Choroid plexus epithelial cell (primary cell): ENCODE results near the gene PIK3C2A.

Source experiments
- DNase-seq: peaks from one replicate; pipeline ENCODE4 v3.0.0-alpha.2; 2010; ENCODE audit warnings: low read depth
- H3K4me3 ChIP-seq: 2 replicates; pipeline ENCODE4 v1.5.1; 2011; ENCODE audit warnings: low read depth, mild to moderate bottlenecking, control low read depth, low read length, moderate library complexity
- TF ChIP-seq, protein P1 (sequence below): conservative IDR thresholded peaks from 2 replicates; pipeline ENCODE4 v1.5.1; 2011; ENCODE audit warnings: low read depth, mild to moderate bottlenecking, control low read depth, inconsistent platforms, low read length, moderate library complexity

The PIK3C2A gene

DNA sequence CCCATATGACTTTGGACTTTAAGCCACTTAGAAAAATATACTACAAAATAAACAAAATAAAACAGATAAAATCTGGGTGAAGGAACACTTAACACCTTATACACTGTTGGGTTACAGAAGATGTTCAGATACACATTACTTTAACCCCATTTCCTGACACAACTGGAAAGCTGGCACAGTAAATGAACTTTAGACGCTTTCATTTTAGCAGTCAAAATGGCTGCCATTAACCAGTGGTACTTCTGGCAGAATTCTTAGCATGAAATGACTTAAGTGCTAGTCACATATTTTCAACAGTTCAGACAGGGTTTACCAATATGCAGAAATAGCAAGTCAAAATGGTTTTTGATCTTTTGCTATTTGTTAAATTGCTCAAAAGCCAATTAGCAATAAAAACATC lies 37.9 kb downstream of the PIK3C2A start:
- TF ChIP-seq, protein P1, sequence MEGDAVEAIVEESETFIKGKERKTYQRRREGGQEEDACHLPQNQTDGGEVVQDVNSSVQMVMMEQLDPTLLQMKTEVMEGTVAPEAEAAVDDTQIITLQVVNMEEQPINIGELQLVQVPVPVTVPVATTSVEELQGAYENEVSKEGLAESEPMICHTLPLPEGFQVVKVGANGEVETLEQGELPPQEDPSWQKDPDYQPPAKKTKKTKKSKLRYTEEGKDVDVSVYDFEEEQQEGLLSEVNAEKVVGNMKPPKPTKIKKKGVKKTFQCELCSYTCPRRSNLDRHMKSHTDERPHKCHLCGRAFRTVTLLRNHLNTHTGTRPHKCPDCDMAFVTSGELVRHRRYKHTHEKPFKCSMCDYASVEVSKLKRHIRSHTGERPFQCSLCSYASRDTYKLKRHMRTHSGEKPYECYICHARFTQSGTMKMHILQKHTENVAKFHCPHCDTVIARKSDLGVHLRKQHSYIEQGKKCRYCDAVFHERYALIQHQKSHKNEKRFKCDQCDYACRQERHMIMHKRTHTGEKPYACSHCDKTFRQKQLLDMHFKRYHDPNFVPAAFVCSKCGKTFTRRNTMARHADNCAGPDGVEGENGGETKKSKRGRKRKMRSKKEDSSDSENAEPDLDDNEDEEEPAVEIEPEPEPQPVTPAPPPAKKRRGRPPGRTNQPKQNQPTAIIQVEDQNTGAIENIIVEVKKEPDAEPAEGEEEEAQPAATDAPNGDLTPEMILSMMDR, result no peak
- no peak for DNase-seq
- H3K4me3 ChIP-seq, result no peak overlapping the region

DNA sequence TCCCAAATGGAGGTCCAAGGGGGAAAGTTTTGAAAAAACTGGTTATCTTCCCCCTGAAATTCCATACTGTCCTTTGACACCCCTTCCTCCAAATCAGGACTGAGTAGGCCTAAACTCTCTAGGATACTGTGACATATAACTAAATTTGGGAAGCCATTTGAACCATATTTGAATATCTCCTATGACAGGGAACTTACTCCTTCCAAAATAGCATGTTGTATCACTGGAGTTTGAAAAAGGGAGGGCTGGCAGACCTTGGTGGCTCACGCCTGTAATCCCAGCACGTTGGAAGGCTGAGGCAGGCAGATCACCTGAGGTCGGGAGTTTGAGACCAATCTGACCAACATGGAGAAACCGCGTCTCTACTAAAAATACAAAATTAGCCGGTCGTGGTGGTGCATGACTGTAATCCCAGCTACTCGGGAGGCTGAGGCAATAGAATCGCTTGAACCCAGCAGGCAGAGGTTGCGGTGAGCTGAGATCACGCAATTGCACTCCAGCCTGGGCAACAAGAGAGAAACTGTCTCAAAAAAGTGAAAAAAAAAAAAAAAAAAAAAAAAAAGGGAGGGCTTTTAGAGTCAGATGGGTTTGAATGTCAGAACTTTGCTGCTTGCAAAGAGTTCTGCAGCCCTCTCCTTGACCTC lies 42.4 kb downstream of the PIK3C2A start:
- DNase-seq, result no peak
- no peak overlapping the region for H3K4me3 ChIP-seq
- TF ChIP-seq, protein P1, result no peak

DNA sequence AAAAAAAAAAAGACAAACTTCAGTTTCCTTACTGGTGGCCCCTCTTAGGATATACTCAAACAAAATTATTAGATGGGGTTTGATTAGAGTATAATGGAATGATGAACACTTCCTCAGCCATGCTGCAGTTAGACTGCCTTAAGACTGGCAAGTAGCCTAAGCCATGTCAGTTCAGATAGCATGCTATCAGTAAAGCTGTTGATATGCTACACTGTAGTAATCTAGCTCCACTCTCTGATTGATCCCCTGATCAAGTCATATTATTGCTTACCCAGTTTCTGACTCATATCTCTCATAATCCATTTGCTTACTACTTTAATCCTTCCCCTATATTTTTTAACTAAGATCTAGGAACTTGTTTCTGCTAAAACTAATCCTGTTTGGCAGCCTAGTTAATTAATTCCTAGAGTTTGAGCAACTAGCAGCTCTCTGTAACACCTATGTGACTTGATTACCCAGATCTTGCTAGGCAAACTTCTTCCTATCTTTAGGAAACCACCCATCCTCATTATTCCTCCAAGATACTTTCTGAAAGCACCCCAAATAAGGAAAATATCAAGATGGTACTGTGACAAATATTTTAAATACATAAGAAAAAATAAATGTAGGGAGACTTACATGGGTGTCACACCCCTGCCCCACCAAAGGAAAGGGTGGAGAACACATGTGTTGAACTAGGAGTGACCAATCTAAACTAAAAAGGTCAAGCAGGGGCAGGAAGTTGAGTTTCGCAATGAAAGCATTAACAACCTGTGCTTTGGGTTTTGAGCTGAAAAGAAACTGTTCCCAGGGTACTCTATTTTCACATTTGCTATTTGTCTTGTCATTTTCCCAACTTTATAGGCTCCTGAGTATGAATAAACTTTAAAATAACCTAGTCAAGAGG lies 43.2 kb downstream of the PIK3C2A start:
- DNase-seq, result peak; percentile 32
- TF ChIP-seq, protein P1, result no peak
- H3K4me3 ChIP-seq, result no peak overlapping the region

DNA sequence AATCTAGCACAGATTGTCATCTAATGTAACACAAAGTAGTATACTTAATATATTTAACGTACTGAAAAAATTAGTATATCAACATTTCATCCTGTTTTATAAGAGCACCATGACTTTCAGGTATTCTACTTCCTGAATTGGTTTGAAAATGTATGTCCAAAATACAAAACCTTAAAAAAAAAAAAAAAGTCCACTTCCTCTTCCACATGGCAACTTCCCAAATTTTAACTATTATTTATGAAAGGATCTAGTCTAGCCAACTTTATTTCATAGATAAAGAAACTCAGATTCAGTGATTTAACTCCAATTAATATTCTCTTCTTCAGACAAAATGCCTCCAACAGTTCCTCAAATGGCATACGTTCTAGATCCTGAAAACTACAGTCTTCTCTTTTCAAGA lies 44.0 kb downstream of the PIK3C2A start:
- no peak for DNase-seq
- TF ChIP-seq, protein P1, result no peak
- H3K4me3 ChIP-seq, result no peak overlapping the region

DNA sequence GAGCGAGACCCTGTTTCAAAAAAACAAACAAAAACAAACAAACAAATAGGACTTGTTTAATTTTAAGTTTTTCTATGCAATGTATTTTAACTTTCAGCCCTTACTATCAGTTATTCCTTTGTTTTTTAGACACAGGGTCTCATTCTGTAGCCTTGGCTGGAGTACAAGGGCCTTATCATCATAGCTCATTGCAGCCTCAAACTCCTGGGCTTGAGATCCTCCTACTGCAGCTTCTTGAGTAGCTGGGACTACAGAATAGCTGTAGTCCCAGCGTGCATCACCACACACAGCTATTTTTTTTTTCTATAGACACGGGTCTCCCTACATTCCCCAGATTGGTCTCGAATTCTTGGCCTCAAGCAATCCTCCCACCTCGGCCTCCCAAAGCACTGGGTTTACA lies 44.5 kb downstream of the PIK3C2A start:
- no peak for DNase-seq
- H3K4me3 ChIP-seq, result no peak overlapping the region
- TF ChIP-seq, protein P1, result no peak

DNA sequence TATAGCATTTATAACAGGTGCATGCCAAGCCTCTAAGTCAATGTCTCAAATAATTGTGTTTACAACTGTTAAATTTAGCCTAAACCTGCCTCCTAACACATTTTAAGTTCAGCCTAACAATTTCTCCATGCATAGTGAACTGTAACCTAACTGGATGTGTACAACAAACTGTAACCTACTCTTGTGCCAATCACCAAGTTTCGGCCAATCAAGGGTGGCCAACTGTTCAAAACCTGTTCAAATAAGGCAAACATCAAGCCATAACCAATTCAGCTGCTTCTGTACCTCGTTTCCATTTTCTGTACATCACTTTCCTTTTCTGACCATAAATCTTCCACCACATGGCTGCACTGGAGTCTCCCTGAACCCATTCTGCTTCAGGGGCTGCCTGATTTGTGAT lies 45.4 kb downstream of the PIK3C2A start:
- H3K4me3 ChIP-seq, result no peak overlapping the region
- DNase-seq, result no peak
- TF ChIP-seq, protein P1, result no peak
